T-helper 2 cell treated with Interferon-gamma antibody and Interleukin-4, amounts not matched to agents 5 μg/mL and 100 μg/mL, for 36 hours (primary cell): ENCODE measurements around the gene UGT2A3.
"Not testable (repeated sequence)": the region's sequence is repeated elsewhere in the genome, so short reads cannot be mapped to it uniquely, and the experiment has no call there.

Experiments used
- DNase-seq: peaks from one replicate; pipeline ENCODE4 v3.0.0; 2021; ENCODE audit warnings: low spot score
- H3K27ac Mint-ChIP-seq: one replicate; pipeline ENCODE4 v1.8.0; 2021; ENCODE audit warnings: mild to moderate bottlenecking, mixed read lengths
- H3K27me3 Mint-ChIP-seq: one replicate; pipeline ENCODE4 v1.8.0; 2021; ENCODE audit warnings: low read depth, mixed read lengths
- H3K36me3 Mint-ChIP-seq: one replicate; pipeline ENCODE4 v1.8.0; 2021; ENCODE audit warnings: low read depth, mixed read lengths
- H3K4me1 Mint-ChIP-seq: one replicate; pipeline ENCODE4 v1.8.0; 2021; ENCODE audit warnings: low read depth, mixed read lengths
- H3K4me3 Mint-ChIP-seq: one replicate; pipeline ENCODE4 v1.8.0; 2022; ENCODE audit warnings: mild to moderate bottlenecking, moderate library complexity, mixed read lengths
- H3K9me3 Mint-ChIP-seq: one replicate; pipeline ENCODE4 v1.8.0; 2021; ENCODE audit warnings: mixed read lengths

The UGT2A3 gene

GRCh38 chr4:68948985-68949384 is 2.6 kb downstream of the UGT2A3 start:
- H3K4me3 Mint-ChIP-seq: no peak overlapping the region
- no peaks in the 10 kb centered on the region for H3K36me3 Mint-ChIP-seq
- no peaks in the 10 kb centered on the region for H3K27me3 Mint-ChIP-seq
- DNase-seq: no peak
- no peak overlapping the region for H3K27ac Mint-ChIP-seq
- H3K4me1 Mint-ChIP-seq: no peaks in the 10 kb centered on the region
- H3K9me3 Mint-ChIP-seq: no peaks in the 10 kb centered on the region

GRCh38 chr4:68948044-68948743 is 3.4 kb downstream of the UGT2A3 start:
- no peak overlapping the region for H3K27ac Mint-ChIP-seq
- no peaks in the 10 kb centered on the region for H3K4me1 Mint-ChIP-seq
- no peak for DNase-seq
- no peaks in the 10 kb centered on the region for H3K27me3 Mint-ChIP-seq
- H3K4me3 Mint-ChIP-seq: no peak overlapping the region
- H3K9me3 Mint-ChIP-seq: no peaks in the 10 kb centered on the region
- H3K36me3 Mint-ChIP-seq: no peaks in the 10 kb centered on the region

GRCh38 chr4:68929076-68929737 is 22.4 kb downstream of the UGT2A3 start:
- H3K27ac Mint-ChIP-seq: no peak overlapping the region

GRCh38 chr4:68927165-68927564 is 24.4 kb downstream of the UGT2A3 start:
- H3K27ac Mint-ChIP-seq: no peak overlapping the region

More at GRCh38 chr4:68929076-68929737, 22.4 kb downstream of the UGT2A3 start:
- Mint-ChIP-seq H3K36me3 (no peaks in the 10 kb centered on the region), H3K9me3 (peaks cover 9% of the 10 kb centered on the region), H3K4me3 (no peak overlapping the region), H3K27me3 (no peaks in the 10 kb centered on the region), H3K4me1 (no peaks in the 10 kb centered on the region)
- no peak for DNase-seq

GRCh38 chr4:68922202-68922601 is 29.4 kb downstream of the UGT2A3 start:
- H3K27me3 Mint-ChIP-seq, H3K36me3 Mint-ChIP-seq, H3K4me1 Mint-ChIP-seq, DNase-seq, H3K27ac Mint-ChIP-seq, H3K4me3 Mint-ChIP-seq, H3K9me3 Mint-ChIP-seq: not testable (repeated sequence)

More at GRCh38 chr4:68927165-68927564, 24.4 kb downstream of the UGT2A3 start:
- peaks cover 9% of the 10 kb centered on the region for H3K9me3 Mint-ChIP-seq
- H3K27me3 Mint-ChIP-seq: no peaks in the 10 kb centered on the region
- H3K4me1 Mint-ChIP-seq: no peaks in the 10 kb centered on the region
- H3K36me3 Mint-ChIP-seq: no peaks in the 10 kb centered on the region
- no peak for DNase-seq
- H3K4me3 Mint-ChIP-seq: no peak overlapping the region

- no peak for DNase-seq
- no peak overlapping the region for H3K27ac Mint-ChIP-seq
- H3K4me3 Mint-ChIP-seq: no peak overlapping the region
- H3K9me3 Mint-ChIP-seq: peaks cover 3% of the 10 kb centered on the region
- H3K4me1 Mint-ChIP-seq: no peaks in the 10 kb centered on the region
- no peaks in the 10 kb centered on the region for H3K36me3 Mint-ChIP-seq
- no peaks in the 10 kb centered on the region for H3K27me3 Mint-ChIP-seq
These were observed 30.6 kb downstream of the UGT2A3 start for GRCh38 chr4:68921051-68921450.

GRCh38 chr4:68917016-68917415 is 34.6 kb downstream of the UGT2A3 start:
- H3K27me3 Mint-ChIP-seq: no peaks in the 10 kb centered on the region
- H3K36me3 Mint-ChIP-seq: no peaks in the 10 kb centered on the region
- no peak overlapping the region for H3K4me3 Mint-ChIP-seq
- H3K4me1 Mint-ChIP-seq: no peaks in the 10 kb centered on the region
- H3K27ac Mint-ChIP-seq: no peak overlapping the region
- H3K9me3 Mint-ChIP-seq: no peaks in the 10 kb centered on the region
- DNase-seq: no peak

GRCh38 chr4:68912807-68913206 is 38.8 kb downstream of the UGT2A3 start:
- Mint-ChIP-seq H3K9me3 (no peaks in the 10 kb centered on the region), H3K4me1 (no peaks in the 10 kb centered on the region), H3K36me3 (no peaks in the 10 kb centered on the region)

GRCh38 chr4:68909385-68909784 is 42.2 kb downstream of the UGT2A3 start:
- Mint-ChIP-seq H3K27me3 (no peaks in the 10 kb centered on the region), H3K27ac (no peak overlapping the region), H3K4me1 (no peaks in the 10 kb centered on the region), H3K36me3 (no peaks in the 10 kb centered on the region), H3K4me3 (no peak overlapping the region), H3K9me3 (no peaks in the 10 kb centered on the region)
- DNase-seq: no peak

More at GRCh38 chr4:68912807-68913206, 38.8 kb downstream of the UGT2A3 start:
- H3K27ac Mint-ChIP-seq: no peak overlapping the region
- H3K4me3 Mint-ChIP-seq: no peak overlapping the region
- no peak for DNase-seq
- H3K27me3 Mint-ChIP-seq: no peaks in the 10 kb centered on the region

- no peak for DNase-seq
- H3K9me3 Mint-ChIP-seq: no peaks in the 10 kb centered on the region
- H3K4me1 Mint-ChIP-seq: no peaks in the 10 kb centered on the region
- no peaks in the 10 kb centered on the region for H3K36me3 Mint-ChIP-seq
- H3K27me3 Mint-ChIP-seq: no peaks in the 10 kb centered on the region
- no peak overlapping the region for H3K27ac Mint-ChIP-seq
- no peak overlapping the region for H3K4me3 Mint-ChIP-seq
These were observed 43.6 kb downstream of the UGT2A3 start for GRCh38 chr4:68907788-68908700.

- no peaks in the 10 kb centered on the region for H3K9me3 Mint-ChIP-seq
- no peak overlapping the region for H3K4me3 Mint-ChIP-seq
- H3K36me3 Mint-ChIP-seq: no peaks in the 10 kb centered on the region
- no peak for DNase-seq
- no peak overlapping the region for H3K27ac Mint-ChIP-seq
- H3K4me1 Mint-ChIP-seq: no peaks in the 10 kb centered on the region
- no peaks in the 10 kb centered on the region for H3K27me3 Mint-ChIP-seq
These were observed 44.4 kb downstream of the UGT2A3 start for GRCh38 chr4:68907245-68907644.

GRCh38 chr4:68906780-68907137 is 44.8 kb downstream of the UGT2A3 start:
- Mint-ChIP-seq H3K4me1 (no peaks in the 10 kb centered on the region), H3K4me3 (no peak overlapping the region), H3K27ac (no peak overlapping the region), H3K27me3 (no peaks in the 10 kb centered on the region), H3K9me3 (no peaks in the 10 kb centered on the region), H3K36me3 (no peaks in the 10 kb centered on the region)
- DNase-seq: no peak

- Mint-ChIP-seq H3K27me3 (no peaks in the 10 kb centered on the region), H3K4me1 (no peaks in the 10 kb centered on the region), H3K36me3 (no peaks in the 10 kb centered on the region), H3K9me3 (no peaks in the 10 kb centered on the region), H3K27ac (no peak overlapping the region), H3K4me3 (no peak overlapping the region)
- no peak for DNase-seq
These were observed 45.4 kb downstream of the UGT2A3 start for GRCh38 chr4:68905939-68906779.
